NCI-H1417 treated with DMSO at 0.1 percent for 48 hours (cell line): ENCODE results near the gene BCR.

Experiments
- DNase-seq: peaks from one replicate; lab custom pipeline; 2025; lab: John Stamatoyannopoulos, UW

BCR gene

GRCh38 chr22:23276656-23277582 is 96.6 kb downstream of the BCR start:
- no peak for DNase-seq

GRCh38 chr22:23277583-23278295 is 97.4 kb downstream of the BCR start:
- no peak for DNase-seq

DNA sequence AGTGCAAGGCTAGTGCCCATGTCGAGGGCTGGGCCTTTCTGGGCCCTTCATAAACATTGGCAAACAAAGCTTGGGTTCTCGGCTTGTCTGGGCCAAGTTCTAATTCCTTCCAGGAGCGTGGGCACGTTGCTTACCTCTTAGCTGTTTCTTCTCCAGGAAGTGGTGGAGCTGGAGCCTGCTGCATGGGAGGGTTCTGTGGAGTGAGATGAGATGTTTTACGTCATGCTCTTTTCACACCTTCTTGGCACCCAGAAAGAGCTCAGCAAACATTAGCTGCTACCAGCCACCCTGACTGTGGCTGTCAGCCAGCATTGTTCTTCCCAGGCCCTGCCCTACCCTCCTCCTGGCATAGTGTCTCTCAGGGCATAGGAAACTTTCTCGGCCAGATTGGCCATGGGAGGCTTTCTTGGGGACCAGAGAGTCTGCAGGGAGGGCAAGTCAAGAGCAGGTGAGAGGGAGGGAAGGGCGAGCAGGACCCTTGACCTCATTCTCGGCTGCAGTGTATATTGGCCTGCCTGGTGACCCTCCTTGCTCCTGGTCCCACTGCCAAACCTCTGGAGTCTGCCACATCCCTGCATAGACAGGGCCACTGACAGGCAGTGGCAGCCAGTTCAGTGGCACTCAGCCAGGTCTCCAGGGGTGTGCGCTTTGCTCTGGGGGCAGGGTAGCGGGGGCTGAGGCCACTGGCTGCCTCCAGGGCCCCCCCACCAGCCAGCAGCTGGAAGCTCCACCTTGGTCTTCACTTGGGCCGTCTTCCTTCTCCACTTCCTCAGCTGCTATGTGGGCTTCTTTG is 98.8 kb downstream of the BCR start:
- no peak for DNase-seq

DNA sequence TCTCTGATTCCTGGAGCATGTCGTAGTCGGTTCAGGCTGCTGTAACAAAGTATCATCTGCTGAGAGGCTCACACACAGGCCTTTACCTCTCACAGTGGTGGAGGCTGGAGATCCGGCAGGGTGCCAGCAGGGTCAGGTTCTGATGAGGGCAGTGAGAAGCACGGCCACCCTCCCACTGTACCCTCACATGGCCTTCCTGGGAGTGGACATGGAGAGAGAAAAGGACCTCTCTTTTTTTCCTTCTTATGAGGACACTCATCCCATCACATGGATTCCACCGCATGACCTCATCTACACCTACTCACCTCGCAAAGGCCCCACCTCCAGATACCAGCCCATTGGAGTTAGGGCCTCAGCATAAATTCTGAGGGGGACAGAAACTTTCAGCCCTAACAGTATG is 99.5 kb downstream of the BCR start:
- no peak for DNase-seq

DNA sequence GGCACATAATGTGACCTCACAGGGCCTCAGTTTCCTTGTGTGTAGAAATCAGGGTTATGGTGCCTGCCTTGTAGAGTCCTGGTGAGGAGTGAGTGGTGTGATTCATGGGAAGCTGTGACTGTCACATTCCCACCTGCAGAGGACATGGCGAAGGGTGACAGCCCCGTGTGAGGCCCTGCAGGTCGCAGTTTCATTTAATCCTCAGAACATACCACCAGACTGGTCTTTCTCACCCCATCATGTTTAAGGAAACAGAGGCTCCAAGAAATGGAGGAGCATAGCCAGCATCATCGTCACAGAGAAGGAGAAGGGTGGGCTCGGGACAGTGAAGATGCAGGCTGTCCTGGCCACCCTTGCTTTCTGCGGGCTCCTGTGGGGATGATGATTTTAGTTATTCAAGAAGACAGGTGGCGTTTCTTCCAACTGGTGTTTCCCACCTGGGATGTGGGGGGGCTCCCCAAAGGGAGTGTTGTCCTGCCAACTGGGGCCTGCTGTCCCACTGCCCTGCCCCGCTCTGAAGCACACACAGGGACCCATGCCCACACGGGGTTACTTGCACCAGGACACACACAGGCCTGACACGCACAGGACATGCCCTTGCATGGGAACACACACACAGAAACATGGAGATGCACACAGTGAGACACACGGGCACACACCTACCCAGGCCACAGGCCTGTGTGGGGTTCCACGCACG is 100.2 kb downstream of the BCR start:
- no peak for DNase-seq

DNA sequence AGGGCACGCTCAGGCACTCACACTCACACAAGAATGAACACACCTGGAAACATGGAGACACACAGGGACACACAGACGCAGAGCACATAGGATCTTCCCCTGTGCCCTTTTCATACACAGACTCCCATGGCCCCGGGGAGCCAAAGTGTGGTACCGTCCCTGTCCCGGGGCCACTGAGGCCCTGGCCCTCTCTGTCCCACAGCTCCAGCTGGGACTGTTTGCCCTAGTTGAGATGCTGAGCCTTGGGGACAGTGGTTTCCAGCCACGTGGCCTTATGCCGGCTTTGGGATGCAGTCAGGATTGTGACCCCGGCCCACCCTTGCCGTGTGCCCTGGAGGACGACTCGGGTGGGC is 100.7 kb downstream of the BCR start:
- no peak for DNase-seq

- DNase-seq: no peak
Measured at GRCh38 chr22:23281406-23282088, 101.2 kb downstream of the BCR start.

GRCh38 chr22:23282089-23282501 is 101.8 kb downstream of the BCR start:
- DNase-seq: no peak

- DNase-seq: no peak
Measured at GRCh38 chr22:23282516-23282915, 102.2 kb downstream of the BCR start.

DNA sequence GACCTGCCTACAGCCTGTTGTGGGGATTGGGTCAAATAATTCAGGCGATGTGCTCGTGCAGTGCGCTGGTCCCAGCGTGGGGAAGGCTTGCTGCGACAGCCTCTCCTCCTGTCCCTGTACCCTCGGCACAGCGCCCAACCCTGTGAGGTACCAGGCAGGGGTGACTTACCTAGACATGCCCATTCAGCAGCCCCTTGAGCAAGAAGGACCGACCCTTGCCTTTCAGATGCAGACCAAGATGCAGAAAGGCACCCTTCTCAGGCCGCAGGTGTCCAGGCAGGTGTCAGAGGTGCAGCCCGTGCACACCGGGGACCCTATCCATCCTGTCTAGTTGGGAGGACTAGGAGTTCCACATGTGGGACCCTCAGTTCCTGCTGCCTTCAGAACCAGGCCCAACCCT is 102.7 kb downstream of the BCR start:
- DNase-seq: no peak

DNA sequence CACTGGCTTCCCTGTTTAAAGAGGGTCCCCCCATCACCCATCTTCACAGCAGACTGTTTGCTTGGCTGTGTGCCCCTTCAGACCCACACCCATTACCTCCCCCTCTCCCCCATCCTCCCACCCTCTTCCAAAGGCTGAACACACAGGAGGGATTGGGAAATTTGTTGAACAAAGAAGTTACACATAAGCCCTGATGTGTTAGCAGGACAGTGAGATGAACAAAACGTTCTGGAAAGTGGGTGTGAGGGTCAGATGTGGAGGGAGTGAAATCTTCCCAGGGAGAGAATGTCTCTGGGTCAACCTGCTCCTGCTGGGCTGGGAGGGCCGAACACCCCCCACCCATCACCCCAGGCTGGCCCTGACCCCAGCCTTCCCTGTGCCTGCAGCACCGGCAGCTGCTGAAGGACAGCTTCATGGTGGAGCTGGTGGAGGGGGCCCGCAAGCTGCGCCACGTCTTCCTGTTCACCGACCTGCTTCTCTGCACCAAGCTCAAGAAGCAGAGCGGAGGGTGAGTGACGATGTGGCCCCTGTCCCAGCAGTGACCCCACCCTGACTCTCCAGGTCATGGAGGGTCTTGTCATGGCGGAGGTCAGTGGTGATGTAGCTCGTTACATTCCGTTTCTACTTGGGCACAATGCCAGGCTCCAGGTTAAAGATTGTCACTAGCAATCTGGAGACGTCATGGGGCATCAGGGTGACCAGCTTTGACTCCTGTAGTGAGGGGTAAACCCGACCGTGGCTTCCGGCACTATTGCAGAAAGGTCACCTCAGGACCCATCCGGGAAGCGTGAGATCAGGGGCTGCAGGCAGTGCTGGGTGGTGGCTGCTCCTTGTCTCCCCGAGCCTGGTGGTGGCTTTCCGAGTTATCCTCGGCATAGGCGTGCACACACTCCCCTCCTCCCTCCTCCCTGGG is 103.5 kb downstream of the BCR start:
- DNase-seq: no peak

DNA sequence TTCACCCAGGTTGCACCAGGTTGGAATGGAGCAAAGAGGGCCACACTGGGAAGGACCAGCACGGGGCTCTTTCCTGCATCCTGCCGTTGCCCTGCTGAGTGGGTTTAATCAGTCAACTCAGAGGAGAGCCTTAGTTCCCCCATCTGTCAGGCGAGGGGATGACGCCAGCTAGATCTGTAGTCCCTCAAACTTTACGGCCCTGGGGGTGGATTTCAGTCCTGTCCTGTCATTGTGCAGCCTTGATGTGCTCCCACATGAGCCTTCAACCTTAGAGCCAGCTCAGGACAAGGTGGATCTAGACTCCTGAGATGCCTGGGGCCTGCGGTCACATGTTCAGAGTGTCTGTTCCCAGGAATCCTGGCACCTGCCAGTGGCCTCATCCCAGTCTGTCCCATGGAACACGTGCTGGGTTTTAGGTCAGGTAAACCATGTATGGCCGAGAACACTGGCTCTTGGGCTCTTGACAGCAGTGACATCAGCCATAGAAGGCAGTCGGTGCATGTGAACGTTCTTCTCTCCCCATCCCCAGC is 104.3 kb downstream of the BCR start:
- DNase-seq: no peak

DNA sequence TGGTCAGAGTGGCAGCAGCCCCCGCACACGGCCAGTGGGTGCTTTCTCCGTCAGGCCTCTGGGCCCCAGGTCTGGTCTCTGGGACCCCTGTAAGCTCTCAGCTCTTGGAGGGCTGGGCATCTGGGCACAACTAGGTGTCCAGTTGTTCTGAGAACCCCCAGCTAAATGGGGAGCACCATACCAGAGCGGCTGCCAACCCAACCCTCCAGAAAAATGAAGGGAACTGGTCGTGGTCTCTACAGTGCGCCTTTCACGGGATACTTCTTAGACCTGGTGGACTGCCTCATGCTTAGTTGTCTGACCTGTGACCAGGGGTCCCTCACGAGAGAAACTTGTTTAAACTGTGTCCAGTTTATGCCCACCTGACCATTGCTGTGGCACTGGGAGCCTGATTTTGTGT is 104.9 kb downstream of the BCR start:
- no peak for DNase-seq

- DNase-seq: no peak
Measured at GRCh38 chr22:23285734-23286133, 105.4 kb downstream of the BCR start.

DNA sequence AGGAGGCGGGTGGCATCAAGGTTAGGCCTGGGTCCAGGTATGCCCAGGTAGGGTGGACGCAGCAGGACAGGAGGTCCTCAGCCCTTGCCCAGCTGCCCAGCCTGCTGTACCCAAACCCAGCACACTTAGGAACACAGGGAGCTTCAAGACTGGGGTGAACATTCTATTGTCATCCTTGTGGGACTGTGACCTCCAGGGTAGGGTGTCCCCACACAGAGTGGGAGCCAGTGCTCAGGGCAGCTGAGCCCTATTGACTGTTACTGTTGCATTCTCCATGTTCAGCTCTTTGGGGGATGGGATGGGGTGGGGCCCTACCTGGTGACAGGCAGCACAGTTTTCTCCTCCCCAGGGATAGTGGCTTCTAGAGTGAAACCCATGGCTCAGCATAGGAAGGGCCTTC is 106.0 kb downstream of the BCR start:
- DNase-seq: no peak

DNA sequence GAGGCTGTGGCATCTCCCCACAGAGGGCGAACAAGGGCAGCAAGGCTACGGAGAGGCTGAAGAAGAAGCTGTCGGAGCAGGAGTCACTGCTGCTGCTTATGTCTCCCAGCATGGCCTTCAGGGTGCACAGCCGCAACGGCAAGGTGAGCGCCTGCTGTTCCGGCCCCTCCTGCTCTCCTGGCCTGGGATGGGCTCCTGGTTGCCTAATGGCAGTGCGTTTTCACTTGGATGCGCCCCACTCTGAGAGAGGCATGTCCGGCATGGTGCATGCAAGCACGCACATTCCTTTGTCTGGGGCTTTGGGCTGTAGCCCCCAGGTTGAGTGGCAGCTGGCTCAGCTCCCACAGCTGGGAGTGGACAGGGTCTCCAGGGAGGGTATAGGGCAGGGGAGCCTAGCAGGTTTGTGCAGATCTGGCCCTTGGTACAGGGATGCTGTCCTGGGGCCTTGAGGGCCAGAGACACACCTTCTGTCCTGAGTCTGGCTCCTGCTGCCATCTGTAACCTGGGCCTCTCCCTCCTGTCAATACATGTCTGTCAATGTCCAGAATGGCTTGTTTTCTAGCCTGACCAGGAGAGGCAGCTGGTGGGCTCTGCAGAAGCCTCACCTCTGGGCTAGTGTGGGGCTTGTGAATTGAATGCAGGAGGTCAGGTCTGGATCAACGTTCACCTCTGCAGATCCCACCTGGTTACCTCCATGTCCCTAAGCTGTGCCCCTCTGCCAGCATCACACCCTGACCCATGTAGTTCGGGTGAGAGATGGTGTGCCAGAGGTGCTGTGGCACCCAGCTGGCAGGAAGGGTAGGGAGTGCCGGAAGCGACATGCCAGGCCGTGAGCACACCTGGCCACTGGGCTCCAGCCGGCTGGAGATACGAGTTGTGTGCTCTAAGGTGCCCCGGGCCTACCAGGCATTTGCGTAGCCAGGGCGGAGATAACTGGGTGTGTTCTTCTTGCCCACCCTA is 107.1 kb downstream of the BCR start:
- no peak for DNase-seq

- DNase-seq: no peak
Measured at GRCh38 chr22:23288301-23289129, 108.2 kb downstream of the BCR start.

DNA sequence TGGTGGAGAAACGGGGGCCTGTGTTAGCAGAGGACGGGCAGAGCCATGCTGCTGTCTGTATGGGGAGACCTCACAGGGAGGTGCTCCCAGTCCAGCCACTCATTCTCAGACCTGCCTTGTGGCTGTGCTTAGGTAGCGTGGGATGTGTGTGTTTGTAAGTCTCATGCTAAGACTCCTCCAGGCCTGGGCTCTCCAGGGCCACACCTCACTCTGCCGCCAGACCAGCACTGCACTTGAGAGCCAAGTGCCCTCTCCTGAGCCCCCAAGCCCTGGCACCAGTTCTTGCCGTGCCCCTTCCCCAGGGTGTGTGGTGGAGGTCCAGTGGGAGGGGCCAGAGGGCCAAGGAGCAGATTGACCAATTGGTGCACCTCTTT is 108.8 kb downstream of the BCR start:
- no peak for DNase-seq
